B cell (primary cell): ENCODE results near the gene PTPRG. TPM values are rescaled to one million over a fixed set of nuclear protein-coding genes. Genes with fewer than 3 reads are reported as not detected.

Experiments used
- ATAC-seq: fragments of 200-7000 bp; cut with Tn5 transposase; one replicate; pipeline ENCODE4 v1.10.0; 2021; ENCODE audit warnings: low read depth, mild to moderate bottlenecking, moderate number of reproducible peaks, moderate library complexity
- CTCF ChIA-PET: fragments of 350-600 bp; sonication (Branson Sonifier 250); formaldehyde crosslinking; loops from one replicate; lab custom pipeline; 2021; ENCODE audit warnings: antibody characterized with exemption, inconsistent platforms; lab: Charles Lee
- POLR2A ChIA-PET: fragments of 350-600 bp; sonication (Branson Sonifier 250); formaldehyde crosslinking; loops from one replicate; lab custom pipeline; 2021; ENCODE audit warnings: antibody characterized with exemption; lab: Charles Lee
- DNase-seq: peaks from one replicate; pipeline ENCODE4 v3.0.0; 2013
- H2AFZ ChIP-seq: 2 replicates; pipeline ENCODE4 v1.6.1; 2012; ENCODE audit warnings: mild to moderate bottlenecking, low read depth, low read length; ENCODE audit not compliant: insufficient read depth, poor library complexity, severe bottlenecking
- H3K27ac ChIP-seq, 2 donors: 1 replicate in 1 of 2; 2 replicates in 1 of 2; pipeline ENCODE4 v1.5.1; 2012 to 2013; ENCODE audit warnings: low read length in 2 of 2, mild to moderate bottlenecking in 2 of 2, moderate library complexity in 1 of 2
- H3K27me3 ChIP-seq, 4 experiments: fragments of 200-600 bp in 1 of 4; sonication (generic) in 1 of 4; replicated peaks in 1 of 4; 1 replicate in 2 of 4; 2 replicates in 2 of 4; pipeline versions ENCODE4 v1.6.1 to v1.7.0; 2013 to 2016; ENCODE audit warnings: low read length in 3 of 4, mild to moderate bottlenecking in 2 of 4, mixed read lengths in 1 of 4, moderate library complexity in 1 of 4; ENCODE audit not compliant: insufficient read depth in 4 of 4, control insufficient read depth in 3 of 4; ENCODE audit errors: control extremely low read depth in 1 of 4
- H3K36me3 ChIP-seq, 2 experiments: replicated peaks in 1 of 2; 1 replicate in 1 of 2; 2 replicates in 1 of 2; pipeline versions ENCODE4 v1.6.1 to v1.7.1; 2013; ENCODE audit warnings: low read length in 1 of 2; ENCODE audit not compliant: insufficient read depth in 2 of 2, control insufficient read depth in 1 of 2; ENCODE audit errors: control extremely low read depth in 1 of 2, extremely low read depth in 1 of 2
- H3K4me1 ChIP-seq, 2 donors: fragments of 200-600 bp in 1 of 2; sonication (generic) in 1 of 2; 1 replicate in 1 of 2; 2 replicates in 1 of 2; pipeline versions ENCODE4 v1.5.1 to v1.6.1; 2013 to 2017; ENCODE audit warnings: low read length in 2 of 2; ENCODE audit not compliant: control insufficient read depth in 2 of 2, insufficient read depth in 2 of 2
- H3K4me2 ChIP-seq: replicated peaks from 2 replicates; pipeline ENCODE3; 2012; ENCODE audit warnings: mild to moderate bottlenecking, low read depth, low read length; ENCODE audit not compliant: poor library complexity, severe bottlenecking
- H3K4me3 ChIP-seq, 5 experiments: fragments of 200-600 bp in 1 of 5; sonication (generic) in 1 of 5; 1 replicate in 3 of 5; 2 replicates in 2 of 5; pipeline versions ENCODE4 v1.5.1 to v1.7.0; 2011 to 2016; ENCODE audit warnings: low read length in 4 of 5, mild to moderate bottlenecking in 4 of 5, low read depth in 2 of 5, control low read depth in 1 of 5, moderate library complexity in 1 of 5; ENCODE audit not compliant: insufficient read depth in 1 of 5; ENCODE audit errors: control extremely low read depth in 1 of 5, extremely low read depth in 1 of 5
- H3K79me2 ChIP-seq: fragments of 200-600 bp; sonication (generic); one replicate; pipeline ENCODE4 v1.6.0; 2016; ENCODE audit warnings: low read length; ENCODE audit not compliant: control insufficient read depth, insufficient read depth
- H3K9ac ChIP-seq: fragments of 200-600 bp; sonication (generic); 2 replicates; pipeline ENCODE4 v1.6.1; 2017; ENCODE audit warnings: mild to moderate bottlenecking, low read length, moderate library complexity
- H3K9me3 ChIP-seq, 3 donors: one replicate each; pipeline versions ENCODE4 v1.6.1 to v1.7.1; 2013; ENCODE audit warnings: low read length in 2 of 3; ENCODE audit not compliant: control insufficient read depth in 2 of 3, insufficient read depth in 1 of 3; ENCODE audit errors: control extremely low read depth in 1 of 3
- H4K20me1 ChIP-seq: 2 replicates; pipeline ENCODE4 v1.6.0; 2012; ENCODE audit warnings: mild to moderate bottlenecking, low read length; ENCODE audit not compliant: insufficient read depth, control insufficient read depth, poor library complexity, severe bottlenecking
- H3K27ac Mint-ChIP-seq: one replicate; pipeline ENCODE4 v1.8.0; 2021; ENCODE audit warnings: mixed read lengths
- H3K27me3 Mint-ChIP-seq: one replicate; pipeline ENCODE4 v1.8.0; 2021; ENCODE audit warnings: mixed read lengths
- H3K4me1 Mint-ChIP-seq: one replicate; pipeline ENCODE4 v1.8.0; 2021; ENCODE audit warnings: mixed read lengths
- H3K4me3 Mint-ChIP-seq: one replicate; pipeline ENCODE4 v1.8.0; 2021; ENCODE audit warnings: mixed read lengths
- H3K9me3 Mint-ChIP-seq: one replicate; pipeline ENCODE4 v1.8.0; 2022; ENCODE audit warnings: mixed read lengths; ENCODE audit not compliant: insufficient read depth
- EZH2 ChIP-seq: IDR thresholded peaks from 2 replicates; pipeline ENCODE4 v1.6.1; 2012; ENCODE audit warnings: borderline replicate concordance, low read depth, mild to moderate bottlenecking, moderate library complexity, low read length; ENCODE audit not compliant: insufficient read depth, poor library complexity, severe bottlenecking
- WGBS: methylation state at CpG from one replicate; pipeline ENCODE4 v1.1.5; 2013; ENCODE audit warnings: missing lambda C conversion rate; ENCODE audit not compliant: insufficient coverage; 5-methylcytosine and 5-hydroxymethylcytosine counted together
- intact Hi-C: fragments of 100-400 bp; cut with micrococcal nuclease; formaldehyde crosslinking; loops from one replicate; pipeline ENCODE4 v1.10.0; 2022
- polyA plus RNA-seq: library from polyadenylated mRNA; depleted of rRNA; stranded (reverse); fragments of >200 nt; gene quantifications from 2 replicates; pipeline ENCODE4 v1.2.3, GENCODE V29; 2012
- total RNA-seq, 2 donors: library from RNA; stranded (reverse); fragments of 120-200 nt in 1 of 2; gene quantifications; 1 replicate in 1 of 2; 2 replicates in 1 of 2; pipeline versions ENCODE4 v1.2.3 to v1.2.4, GENCODE V29; 2013 to 2022
- TF ChIP-seq, protein P1 (sequence below): fragments of 200-600 bp; IDR thresholded peaks from one replicate; pipeline ENCODE4 v1.8.0; 2022; ENCODE audit warnings: antibody characterized with exemption, mild to moderate bottlenecking

The PTPRG gene
- total and polyA plus RNA-seq, 2 donors (not counting 1 experiment from before 2014, with no cell fraction given), result 0.12 to 1.3 TPM

DNA sequence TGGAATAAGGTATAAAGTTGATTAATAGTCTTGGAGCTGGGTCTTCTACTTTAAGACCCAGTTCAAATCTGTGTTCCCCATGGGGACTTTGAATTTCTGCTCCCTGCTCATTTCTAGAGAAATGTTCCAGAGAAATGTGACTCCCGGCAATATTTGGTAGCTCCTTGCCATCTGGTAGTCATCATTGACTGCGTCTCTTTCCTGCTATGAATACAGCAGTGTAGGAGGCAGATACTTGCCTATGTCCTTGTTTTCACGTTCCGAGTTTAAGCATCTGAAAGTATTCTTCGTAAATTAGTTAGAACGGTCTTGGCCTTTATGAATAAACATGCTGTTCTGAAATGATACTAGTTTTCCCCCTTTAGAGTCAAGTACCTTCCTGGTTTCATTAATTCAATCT lies 352.9 kb downstream of the PTPRG start:
- DNase-seq, result no peak
- POLR2A ChIA-PET, result no interaction called here
- no peaks in the 10 kb centered on the region for H3K9me3 Mint-ChIP-seq

DNA sequence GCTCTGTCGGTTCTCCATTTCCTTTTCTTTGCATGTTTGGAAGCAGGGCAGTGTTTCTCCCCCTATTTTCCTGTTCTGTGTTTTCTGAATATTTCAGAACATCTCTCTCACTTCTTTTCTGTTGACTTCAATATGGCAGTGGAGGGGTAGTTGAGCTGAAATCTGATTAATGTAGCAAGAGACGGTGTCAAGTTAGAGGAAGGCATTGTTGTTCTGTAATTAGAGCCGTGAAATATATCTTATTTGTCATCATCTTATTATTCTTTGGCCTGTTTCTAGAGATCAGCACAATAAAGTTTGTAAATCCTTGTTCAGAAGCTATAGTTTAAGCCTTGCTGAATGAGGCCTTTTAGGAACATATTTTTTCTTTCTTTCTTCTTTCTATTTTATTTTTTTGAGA lies 353.9 kb downstream of the PTPRG start:
- CTCF ChIA-PET, result no interaction called here
- H3K79me2 ChIP-seq, result no peaks in the 10 kb centered on the region
- no peaks in the 10 kb centered on the region for H3K9me3 Mint-ChIP-seq
- no peaks in the 10 kb centered on the region for H3K9me3 ChIP-seq
- TF ChIP-seq, protein P1, sequence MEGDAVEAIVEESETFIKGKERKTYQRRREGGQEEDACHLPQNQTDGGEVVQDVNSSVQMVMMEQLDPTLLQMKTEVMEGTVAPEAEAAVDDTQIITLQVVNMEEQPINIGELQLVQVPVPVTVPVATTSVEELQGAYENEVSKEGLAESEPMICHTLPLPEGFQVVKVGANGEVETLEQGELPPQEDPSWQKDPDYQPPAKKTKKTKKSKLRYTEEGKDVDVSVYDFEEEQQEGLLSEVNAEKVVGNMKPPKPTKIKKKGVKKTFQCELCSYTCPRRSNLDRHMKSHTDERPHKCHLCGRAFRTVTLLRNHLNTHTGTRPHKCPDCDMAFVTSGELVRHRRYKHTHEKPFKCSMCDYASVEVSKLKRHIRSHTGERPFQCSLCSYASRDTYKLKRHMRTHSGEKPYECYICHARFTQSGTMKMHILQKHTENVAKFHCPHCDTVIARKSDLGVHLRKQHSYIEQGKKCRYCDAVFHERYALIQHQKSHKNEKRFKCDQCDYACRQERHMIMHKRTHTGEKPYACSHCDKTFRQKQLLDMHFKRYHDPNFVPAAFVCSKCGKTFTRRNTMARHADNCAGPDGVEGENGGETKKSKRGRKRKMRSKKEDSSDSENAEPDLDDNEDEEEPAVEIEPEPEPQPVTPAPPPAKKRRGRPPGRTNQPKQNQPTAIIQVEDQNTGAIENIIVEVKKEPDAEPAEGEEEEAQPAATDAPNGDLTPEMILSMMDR, result no peak
- TF ChIP-seq EZH2, result no peak
- intact Hi-C loops, result no loop called here
- H3K36me3 ChIP-seq, result no peaks in the 10 kb centered on the region
- H3K27ac Mint-ChIP-seq, result no peak overlapping the region
- H3K27ac ChIP-seq, result no peak overlapping the region
- POLR2A ChIA-PET, result no interaction called here
- H3K27me3 ChIP-seq, result no peaks in the 10 kb centered on the region
- no peak overlapping the region for H2AFZ ChIP-seq
- no peak overlapping the region for H3K9ac ChIP-seq
- no peak for DNase-seq
- H3K4me3 Mint-ChIP-seq, result no peak overlapping the region
- no peaks in the 10 kb centered on the region for H3K4me1 Mint-ChIP-seq
- H3K4me1 ChIP-seq, result no peaks in the 10 kb centered on the region
- H3K27me3 Mint-ChIP-seq, result peaks cover 3% of the 10 kb centered on the region
- no peak overlapping the region for H3K4me3 ChIP-seq
- no peak overlapping the region for H3K4me2 ChIP-seq
- H4K20me1 ChIP-seq, result no peaks in the 10 kb centered on the region
- no peak for ATAC-seq
- WGBS, result no CpG with 5 or more reads among the region's 3 CpGs

More for the DNA sequence above, 352.9 kb downstream of the PTPRG start:
- H3K9ac ChIP-seq, result no peak overlapping the region
- Mint-ChIP-seq H3K4me1 (no peaks in the 10 kb centered on the region), H3K27ac (no peak overlapping the region), H3K4me3 (no peak overlapping the region), H3K27me3 (peaks cover 3% of the 10 kb centered on the region)
- no peak overlapping the region for H3K4me2 ChIP-seq
- H3K36me3 ChIP-seq, result no peaks in the 10 kb centered on the region
- no peak for ATAC-seq
- H3K27ac ChIP-seq, result no peak overlapping the region
- no peaks in the 10 kb centered on the region for H3K4me1 ChIP-seq
- H3K4me3 ChIP-seq, result no peak overlapping the region
- H4K20me1 ChIP-seq, result no peaks in the 10 kb centered on the region
- no peaks in the 10 kb centered on the region for H3K27me3 ChIP-seq
- H2AFZ ChIP-seq, result no peak overlapping the region
- H3K9me3 ChIP-seq, result no peaks in the 10 kb centered on the region
- H3K79me2 ChIP-seq, result no peaks in the 10 kb centered on the region
- CTCF ChIA-PET, result no interaction called here
- WGBS, result 95% methylated on average over 3 of the region's 6 CpGs
- intact Hi-C loops, result no loop called here
- TF ChIP-seq, protein P1, result no peak
- no peak for TF ChIP-seq EZH2
